Hematopoietic multipotent progenitor cell treated with erythropoietin and hydrocortisone succinate and interleukin-3 and kit ligand, for 17 days (in vitro differentiated cells): ENCODE measurements around the gene MEIS1.

ENCODE experiments used
- DNase-seq: peaks from one replicate; pipeline ENCODE4 v3.0.0-alpha.2; 2015; ENCODE audit warnings: low spot score

Gene MEIS1

GRCh38 chr2:66580166-66581049, 145.5 kb downstream of the MEIS1 start:
- DNase-seq, result no peak

- DNase-seq, result no peak
Observed at GRCh38 chr2:66581339-66582103, 146.6 kb downstream of the MEIS1 start.

- no peak for DNase-seq
Observed at GRCh38 chr2:66582104-66582986, 147.4 kb downstream of the MEIS1 start.

DNA sequence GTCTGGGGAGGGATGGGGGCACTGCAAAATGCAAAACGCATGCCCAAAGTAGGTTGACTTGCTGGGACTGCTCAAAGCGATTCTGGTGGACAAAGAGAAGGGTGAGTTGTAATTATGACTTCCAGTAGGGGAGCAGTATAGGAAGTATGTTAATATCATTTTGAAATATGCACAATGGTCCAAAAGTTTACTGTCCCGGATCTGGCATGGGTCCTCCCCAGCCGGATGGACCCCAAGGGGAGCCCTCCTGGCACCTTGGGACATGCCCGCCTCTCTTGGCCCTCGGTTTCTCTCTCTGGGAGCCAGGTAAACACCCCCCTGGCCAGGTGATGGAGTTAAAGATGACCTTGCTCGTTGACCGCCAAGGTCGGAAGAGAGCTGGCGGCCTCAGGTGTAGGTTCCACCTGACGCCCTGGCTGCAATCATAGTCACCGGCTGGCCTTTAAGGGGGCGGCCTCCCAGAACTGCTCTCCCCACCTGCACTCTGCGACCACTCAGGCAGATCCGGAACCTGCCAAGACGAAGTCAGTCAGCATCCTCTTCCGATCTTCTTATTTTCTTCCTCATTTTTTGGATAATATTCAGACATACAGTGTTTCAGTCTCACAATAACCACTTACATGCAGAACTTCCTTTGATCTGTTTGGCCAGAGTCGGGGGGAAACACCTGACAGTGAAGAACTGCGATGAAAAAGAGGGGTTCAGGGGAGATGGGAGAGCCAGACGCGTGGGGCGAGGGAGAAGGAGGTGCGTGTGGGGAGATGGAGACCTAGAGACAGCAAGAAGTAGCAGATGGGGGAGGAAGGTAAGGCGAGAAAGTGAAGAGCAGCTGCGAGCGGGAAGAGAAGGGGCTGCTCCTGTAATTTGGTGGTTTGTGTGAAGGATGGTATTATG, 148.3 kb downstream of the MEIS1 start:
- DNase-seq, result no peak

DNA sequence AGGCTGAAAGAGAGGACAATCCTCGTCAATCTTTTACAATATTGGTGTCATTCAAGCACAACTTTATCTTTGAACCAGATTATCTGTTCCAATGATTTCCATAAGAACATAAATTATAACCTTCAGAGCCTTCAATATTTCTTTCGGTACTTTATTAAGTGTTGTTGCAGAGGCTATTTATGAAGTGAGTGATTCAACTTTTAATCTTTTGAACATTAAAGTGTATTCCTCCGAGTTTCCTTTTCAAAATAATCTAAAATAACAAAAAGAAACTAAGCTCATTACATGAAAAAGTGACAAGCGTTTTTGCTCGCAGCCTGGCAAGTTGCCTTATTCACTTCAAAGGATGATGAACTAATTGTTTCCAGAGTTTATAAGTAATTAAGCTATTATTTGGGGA, 149.0 kb downstream of the MEIS1 start:
- DNase-seq, result no peak

DNA sequence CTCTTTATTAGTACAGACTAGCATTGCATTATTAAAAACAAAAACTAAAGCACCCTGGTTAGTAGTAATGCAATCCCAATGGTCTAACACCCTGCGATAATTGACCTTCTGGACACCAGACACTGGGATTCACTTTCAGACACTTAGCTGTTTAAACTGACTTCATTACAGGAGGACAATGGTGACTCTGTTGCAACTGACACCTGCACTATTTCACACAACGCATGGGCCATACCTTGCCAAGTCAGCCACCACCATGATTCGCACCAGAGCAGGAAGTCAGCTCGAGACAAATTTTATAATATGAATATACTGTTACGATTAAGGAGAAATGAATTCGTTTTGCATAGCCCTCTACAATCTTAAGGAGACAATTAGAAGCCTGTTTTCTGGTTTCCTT, 150.7 kb downstream of the MEIS1 start:
- no peak for DNase-seq

GRCh38 chr2:66587216-66587615, 152.3 kb downstream of the MEIS1 start:
- no peak for DNase-seq

GRCh38 chr2:66594001-66594400, 159.1 kb downstream of the MEIS1 start:
- no peak for DNase-seq

- DNase-seq, result no peak
Observed at GRCh38 chr2:66595556-66595955, 160.6 kb downstream of the MEIS1 start.

DNA sequence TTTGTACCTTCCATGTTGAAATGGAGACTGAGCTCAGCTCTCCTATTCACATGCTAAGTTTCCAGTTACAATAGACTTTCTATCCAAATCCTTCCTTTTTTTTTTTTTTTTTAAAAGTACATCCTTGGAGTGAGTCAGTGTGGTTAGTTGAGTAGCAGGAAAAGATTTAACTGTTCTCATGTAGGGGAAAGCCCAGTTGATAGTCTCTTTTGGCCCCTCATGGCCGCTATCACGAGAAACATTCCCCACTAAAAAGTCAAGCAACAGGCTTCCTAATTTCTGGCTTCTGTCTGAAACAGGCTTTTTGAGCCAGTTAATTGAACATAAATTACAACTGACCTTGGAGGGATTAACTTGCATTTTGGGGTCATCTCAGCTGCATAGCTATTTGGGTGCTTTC, 161.3 kb downstream of the MEIS1 start:
- DNase-seq, result no peak

DNA sequence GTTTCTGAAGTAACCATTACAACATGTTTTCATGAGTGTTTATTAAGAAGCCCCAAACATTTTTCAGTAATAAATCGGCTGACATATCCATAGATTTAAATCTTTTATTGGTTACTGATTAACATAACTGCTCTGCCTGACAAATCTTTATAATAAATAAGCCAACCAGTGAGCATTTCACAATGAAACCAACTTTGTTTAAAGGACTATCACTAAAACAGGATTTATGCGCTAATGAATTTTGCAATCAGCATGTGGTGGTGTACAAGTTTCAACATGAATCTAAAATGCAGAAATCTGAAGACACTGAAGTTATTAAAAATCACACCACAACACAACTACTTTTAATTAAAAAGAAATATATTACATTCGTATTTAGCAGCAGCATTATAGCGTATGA, 166.7 kb downstream of the MEIS1 start:
- DNase-seq, result no peak

DNA sequence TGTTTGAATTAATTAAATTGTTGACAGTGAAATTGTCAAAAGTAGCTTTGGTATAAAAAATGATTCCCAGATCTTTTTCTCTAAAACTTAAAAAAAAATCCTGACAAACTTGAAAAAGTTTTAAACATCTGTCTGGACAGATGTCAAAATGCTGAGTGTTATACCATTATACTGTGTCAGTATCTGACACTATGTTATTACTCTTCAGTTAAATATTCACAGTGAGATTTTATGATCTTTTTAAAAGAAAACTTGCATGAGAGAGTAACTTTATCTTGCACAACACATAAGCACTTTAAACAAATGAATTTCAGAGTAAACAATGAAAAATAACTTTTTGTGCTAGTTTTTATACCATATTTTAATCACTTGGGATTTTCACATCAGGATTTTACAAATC, 167.4 kb downstream of the MEIS1 start:
- DNase-seq, result no peak

- no peak for DNase-seq
Observed at GRCh38 chr2:66604326-66604725, 169.4 kb downstream of the MEIS1 start.

GRCh38 chr2:66604976-66605375, 170.1 kb downstream of the MEIS1 start:
- no peak for DNase-seq

DNA sequence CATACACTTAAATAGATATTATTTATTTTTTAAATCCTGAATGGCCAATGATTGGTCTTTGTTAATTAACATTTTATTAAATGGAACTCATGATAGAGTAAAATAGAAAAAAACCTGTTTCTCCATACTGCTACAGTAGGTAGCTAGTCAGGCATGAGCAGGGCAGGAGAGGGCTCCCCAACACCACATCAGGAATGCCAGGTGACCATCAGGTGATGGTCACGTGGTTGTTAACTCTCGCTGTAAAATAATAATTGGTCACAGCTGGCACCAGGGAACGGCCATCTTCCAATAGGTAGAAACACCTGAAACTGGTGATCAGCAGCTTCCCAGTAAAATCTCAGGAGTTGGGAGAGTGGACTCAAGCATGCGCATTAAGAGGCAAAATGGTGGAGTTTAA, 172.2 kb downstream of the MEIS1 start:
- DNase-seq, result no peak
